ENCODE results near the gene LRPAP1.

GRCh38 chr4:3530663-3531254 is 1.5 kb downstream of the LRPAP1 start:
- TF ChIP-seq POLR2A (IDR thresholded peaks at IDR 0.05) (no peak), CTCF (IDR thresholded peaks at IDR 0.05) (no peak)
